ENCODE measurements around the gene SERPINA12. TPM values are rescaled to one million over a fixed set of nuclear protein-coding genes. Genes with fewer than 3 reads are reported as not detected.

Gene SERPINA12
- total RNA-seq, 2 donors from 2014 or later = not detected

- no peaks in the 10 kb centered on the region for H3K36me3 ChIP-seq
- H3K27ac ChIP-seq = no peak overlapping the region
- H3K27me3 ChIP-seq = no peaks in the 10 kb centered on the region
- DNase-seq (ENCODE audit: low spot score) = no peak
- H3K4me1 ChIP-seq = no peaks in the 10 kb centered on the region
- no peak overlapping the region for H3K4me3 ChIP-seq
- TF ChIP-seq CTCF (IDR thresholded peaks at IDR 0.05) = no peak
- H3K9me3 ChIP-seq = no peaks in the 10 kb centered on the region
These were observed 23.2 kb upstream of the SERPINA12 start for GRCh38 chr14:94532447-94532846.

DNA sequence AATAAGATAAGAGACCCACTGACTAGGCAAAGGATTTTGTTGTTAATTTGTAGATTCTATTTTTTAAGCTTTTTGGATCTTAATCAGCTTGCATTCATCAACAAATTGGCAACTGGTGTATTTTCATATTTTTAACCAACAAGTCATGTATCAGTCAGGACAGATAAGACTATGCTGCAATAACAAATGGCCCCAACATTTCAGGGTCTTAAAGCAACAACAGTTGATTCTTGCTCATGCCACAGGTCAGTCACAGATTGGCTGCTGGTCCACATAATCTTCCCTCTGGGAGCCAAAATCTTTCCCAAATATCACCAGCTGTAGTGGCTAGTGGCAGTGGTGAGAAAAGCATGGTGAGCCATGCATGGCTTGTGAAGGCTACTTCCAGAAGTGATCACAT is 21.9 kb upstream of the SERPINA12 start:
- Histone ChIP-seq H3K4me3 (no peak overlapping the region), H3K27ac (no peak overlapping the region), H3K36me3 (no peaks in the 10 kb centered on the region), H3K4me1 (no peaks in the 10 kb centered on the region), H3K27me3 (no peaks in the 10 kb centered on the region), H3K9me3 (peaks cover 0 to 5% of the 10 kb centered on the region in 2 donors)
- DNase-seq (ENCODE audit: low spot score) = no peak
- TF ChIP-seq CTCF (IDR thresholded peaks at IDR 0.05) = no peak

GRCh38 chr14:94524093-94524492 is 14.8 kb upstream of the SERPINA12 start:
- no peak for DNase-seq (ENCODE audit: low spot score)
- Histone ChIP-seq H3K27ac (no peak overlapping the region), H3K4me3 (no peak overlapping the region), H3K4me1 (no peaks in the 10 kb centered on the region), H3K27me3 (no peaks in the 10 kb centered on the region), H3K36me3 (no peaks in the 10 kb centered on the region), H3K9me3 (peaks cover 0 to 5% of the 10 kb centered on the region in 2 donors)
- no peak for TF ChIP-seq CTCF (IDR thresholded peaks at IDR 0.05)

DNA sequence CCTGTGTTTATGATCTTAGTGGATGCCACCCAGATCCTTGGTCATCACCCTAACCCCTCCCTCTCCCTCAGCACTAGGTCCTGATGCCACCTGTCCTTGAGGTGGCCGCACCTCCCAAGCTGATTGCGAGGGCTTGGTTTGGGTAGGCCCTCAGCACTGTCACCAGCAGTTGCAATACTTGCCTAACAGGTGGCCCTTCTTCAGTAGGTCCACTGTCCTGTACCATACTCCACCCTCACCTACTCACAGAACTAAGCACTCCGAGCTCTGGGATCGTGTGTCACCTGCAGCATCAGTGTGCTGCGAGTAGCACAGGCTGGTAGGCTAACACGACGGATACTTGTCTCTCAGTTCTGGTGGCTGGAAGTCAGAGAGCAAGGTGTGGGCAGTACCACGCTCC is 14.0 kb upstream of the SERPINA12 start:
- Histone ChIP-seq H3K4me1 (no peaks in the 10 kb centered on the region), H3K27me3 (no peaks in the 10 kb centered on the region), H3K9me3 (peaks cover 0 to 5% of the 10 kb centered on the region in 2 donors), H3K27ac (no peak overlapping the region), H3K4me3 (no peak overlapping the region), H3K36me3 (no peaks in the 10 kb centered on the region)
- no peak for TF ChIP-seq CTCF (IDR thresholded peaks at IDR 0.05)
- DNase-seq (ENCODE audit: low spot score) = peak; percentile 23

DNA sequence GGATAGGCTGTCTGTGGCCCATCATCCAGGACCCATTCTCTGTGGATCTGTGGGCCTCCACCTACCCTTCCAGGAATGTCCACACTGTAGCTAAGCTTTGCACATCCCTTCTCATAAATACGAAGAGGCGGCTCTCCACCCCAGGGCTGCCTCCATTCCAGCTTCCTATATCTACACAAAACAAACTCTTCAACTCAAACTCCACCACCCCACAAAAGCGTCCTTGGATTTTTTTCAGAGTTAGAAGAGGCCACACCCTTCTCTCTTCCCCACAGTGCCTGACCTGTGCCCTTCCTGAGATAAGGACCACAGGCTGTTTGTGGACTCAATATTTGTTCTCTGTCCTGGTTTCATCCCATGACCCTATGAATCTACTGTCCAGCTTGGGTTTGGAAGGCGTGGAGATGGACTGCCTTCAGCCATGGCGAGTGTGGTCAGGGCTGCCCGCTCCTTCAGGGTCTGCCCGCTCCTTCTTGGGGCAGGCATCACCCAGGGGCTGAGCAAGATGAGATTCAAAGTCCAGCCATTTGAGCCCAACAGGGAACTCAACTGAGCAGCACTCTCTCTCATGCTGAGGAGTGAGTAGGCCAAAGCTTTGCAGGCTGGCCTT is 13.0 kb upstream of the SERPINA12 start:
- Histone ChIP-seq H3K9me3 (peaks cover 0 to 5% of the 10 kb centered on the region in 2 donors), H3K4me3 (no peak overlapping the region), H3K4me1 (no peaks in the 10 kb centered on the region), H3K27me3 (no peaks in the 10 kb centered on the region), H3K36me3 (no peaks in the 10 kb centered on the region), H3K27ac (no peak overlapping the region)
- no peak for TF ChIP-seq CTCF (IDR thresholded peaks at IDR 0.05)
- peak; percentile 40 for DNase-seq (ENCODE audit: low spot score)

Measured in right atrium auricular region (tissue), 2 donors.